Measurements from ENCODE around the gene MARCHF5. TPM values are rescaled to one million over a fixed set of nuclear protein-coding genes. Genes with fewer than 3 reads are reported as not detected.
A peak's percentile ranks its signal among the peaks of the same experiment; 100 is the strongest.
"Not testable (repeated sequence)": the region's sequence is repeated elsewhere in the genome, so short reads cannot be mapped to it uniquely, and the experiment has no call there.

MARCHF5 gene
- total RNA-seq, 1 experiment from 2014 or later, result 66.2 TPM

DNA sequence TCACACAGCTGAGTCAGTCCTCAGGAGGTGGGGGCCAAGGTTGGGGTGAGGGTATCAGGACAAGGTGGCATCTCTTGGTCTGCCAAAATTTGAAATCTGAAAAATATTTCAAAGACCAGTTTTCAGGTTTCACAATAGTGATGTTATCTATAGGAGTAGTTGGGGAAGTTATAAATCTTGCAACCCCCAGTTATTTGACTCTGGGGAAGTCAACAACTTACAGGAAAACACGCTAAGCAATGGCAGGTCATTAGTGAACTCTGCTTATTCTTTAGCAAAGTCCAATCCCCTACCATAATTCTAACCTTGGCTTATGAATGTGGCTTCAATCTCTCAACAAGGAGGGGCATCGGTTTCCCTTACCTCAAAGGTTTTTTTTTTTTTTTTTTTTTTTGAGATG, 94.9 kb downstream of the MARCHF5 start:
- in situ Hi-C loops (cut with HindIII; ENCODE audit: low pct_unique_long_range_greater_than_20kb, low sequenced_read_pairs) (no loop called here), intact Hi-C loops (cut with micrococcal nuclease; ENCODE audit: unreplicated experiment) (no loop called here)
- Histone ChIP-seq H3K36me3 (ENCODE audit: control insufficient read depth, insufficient read depth, low read length) (no peaks in the 10 kb centered on the region), H3K27me3 (ENCODE audit: control insufficient read depth, insufficient read depth, low read length) (0 out of 2 replicates have a peak, but pooled peaks cover 2% of the 10 kb centered on the region), H3K4me3 (ENCODE audit: low read depth in 2 of 2, low read length in 2 of 2) (no peak overlapping the region), H3K27ac (ENCODE audit: low read length) (no peak overlapping the region), H3K9me3 (ENCODE audit: control insufficient read depth, insufficient read depth, low read depth, low read length) (no peaks in the 10 kb centered on the region), H3K4me1 (ENCODE audit: control insufficient read depth, insufficient read depth, low read length) (no peaks in the 10 kb centered on the region)
- BruUV-seq (replicated peaks), result no TSS peak
- CTCF ChIA-PET, result no interaction called here
- POLR2A ChIA-PET, result no interaction called here
- DNase-seq (ENCODE audit: low read depth, low spot score), result no peak
- ATAC-seq, result no peak
- TF ChIP-seq TCF7L2 (IDR thresholded peaks at IDR 0.05; ENCODE audit: low read depth, low read length) (no peak), SIN3A (IDR thresholded peaks at IDR 0.05; ENCODE audit: borderline replicate concordance, insufficient read depth, low read depth, low read length) (no peak), POLR2AphosphoS5 (IDR thresholded peaks at IDR 0.05; ENCODE audit: low read depth, low read length) (no peak)
- TF ChIP-seq, protein P1, sequence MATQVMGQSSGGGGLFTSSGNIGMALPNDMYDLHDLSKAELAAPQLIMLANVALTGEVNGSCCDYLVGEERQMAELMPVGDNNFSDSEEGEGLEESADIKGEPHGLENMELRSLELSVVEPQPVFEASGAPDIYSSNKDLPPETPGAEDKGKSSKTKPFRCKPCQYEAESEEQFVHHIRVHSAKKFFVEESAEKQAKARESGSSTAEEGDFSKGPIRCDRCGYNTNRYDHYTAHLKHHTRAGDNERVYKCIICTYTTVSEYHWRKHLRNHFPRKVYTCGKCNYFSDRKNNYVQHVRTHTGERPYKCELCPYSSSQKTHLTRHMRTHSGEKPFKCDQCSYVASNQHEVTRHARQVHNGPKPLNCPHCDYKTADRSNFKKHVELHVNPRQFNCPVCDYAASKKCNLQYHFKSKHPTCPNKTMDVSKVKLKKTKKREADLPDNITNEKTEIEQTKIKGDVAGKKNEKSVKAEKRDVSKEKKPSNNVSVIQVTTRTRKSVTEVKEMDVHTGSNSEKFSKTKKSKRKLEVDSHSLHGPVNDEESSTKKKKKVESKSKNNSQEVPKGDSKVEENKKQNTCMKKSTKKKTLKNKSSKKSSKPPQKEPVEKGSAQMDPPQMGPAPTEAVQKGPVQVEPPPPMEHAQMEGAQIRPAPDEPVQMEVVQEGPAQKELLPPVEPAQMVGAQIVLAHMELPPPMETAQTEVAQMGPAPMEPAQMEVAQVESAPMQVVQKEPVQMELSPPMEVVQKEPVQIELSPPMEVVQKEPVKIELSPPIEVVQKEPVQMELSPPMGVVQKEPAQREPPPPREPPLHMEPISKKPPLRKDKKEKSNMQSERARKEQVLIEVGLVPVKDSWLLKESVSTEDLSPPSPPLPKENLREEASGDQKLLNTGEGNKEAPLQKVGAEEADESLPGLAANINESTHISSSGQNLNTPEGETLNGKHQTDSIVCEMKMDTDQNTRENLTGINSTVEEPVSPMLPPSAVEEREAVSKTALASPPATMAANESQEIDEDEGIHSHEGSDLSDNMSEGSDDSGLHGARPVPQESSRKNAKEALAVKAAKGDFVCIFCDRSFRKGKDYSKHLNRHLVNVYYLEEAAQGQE (IDR thresholded peaks at IDR 0.05; ENCODE audit: insufficient read depth in 1 of 2, low read depth in 2 of 2, low read length in 1 of 2), result no peak
- TF ChIP-seq, protein P2, sequence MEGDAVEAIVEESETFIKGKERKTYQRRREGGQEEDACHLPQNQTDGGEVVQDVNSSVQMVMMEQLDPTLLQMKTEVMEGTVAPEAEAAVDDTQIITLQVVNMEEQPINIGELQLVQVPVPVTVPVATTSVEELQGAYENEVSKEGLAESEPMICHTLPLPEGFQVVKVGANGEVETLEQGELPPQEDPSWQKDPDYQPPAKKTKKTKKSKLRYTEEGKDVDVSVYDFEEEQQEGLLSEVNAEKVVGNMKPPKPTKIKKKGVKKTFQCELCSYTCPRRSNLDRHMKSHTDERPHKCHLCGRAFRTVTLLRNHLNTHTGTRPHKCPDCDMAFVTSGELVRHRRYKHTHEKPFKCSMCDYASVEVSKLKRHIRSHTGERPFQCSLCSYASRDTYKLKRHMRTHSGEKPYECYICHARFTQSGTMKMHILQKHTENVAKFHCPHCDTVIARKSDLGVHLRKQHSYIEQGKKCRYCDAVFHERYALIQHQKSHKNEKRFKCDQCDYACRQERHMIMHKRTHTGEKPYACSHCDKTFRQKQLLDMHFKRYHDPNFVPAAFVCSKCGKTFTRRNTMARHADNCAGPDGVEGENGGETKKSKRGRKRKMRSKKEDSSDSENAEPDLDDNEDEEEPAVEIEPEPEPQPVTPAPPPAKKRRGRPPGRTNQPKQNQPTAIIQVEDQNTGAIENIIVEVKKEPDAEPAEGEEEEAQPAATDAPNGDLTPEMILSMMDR (IDR thresholded peaks at IDR 0.05), result no peak

DNA sequence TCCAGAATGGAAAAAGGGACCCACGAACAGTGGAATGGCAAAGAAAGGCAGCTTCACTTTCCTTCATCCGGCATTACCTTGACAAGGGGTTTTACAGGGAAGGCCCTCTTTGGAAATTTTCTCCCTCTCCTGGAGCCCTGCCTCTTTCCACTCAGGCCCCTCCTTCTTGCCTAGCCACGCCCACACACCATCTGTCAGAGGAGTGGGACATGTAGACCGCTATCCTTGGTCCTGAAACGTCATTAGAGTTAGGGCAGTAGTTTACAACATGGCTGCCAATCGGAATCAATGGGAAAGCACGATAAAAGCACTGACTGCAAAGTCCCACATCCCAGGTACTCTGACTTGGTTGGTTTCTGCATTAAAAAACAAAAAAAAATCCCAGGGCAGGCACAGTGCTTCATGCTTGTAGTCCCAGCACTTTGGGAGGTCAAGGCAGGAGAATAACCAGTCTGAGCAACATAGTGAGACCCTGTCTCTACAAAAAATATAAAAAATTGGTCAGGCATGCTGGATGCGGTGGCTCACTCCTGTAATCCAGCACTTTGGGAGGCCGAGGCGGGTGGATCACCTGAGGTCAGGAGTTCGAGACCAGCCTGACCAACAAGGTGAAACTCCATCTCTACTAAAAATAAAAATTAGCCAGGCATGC, 96.4 kb downstream of the MARCHF5 start:
- ChIA-PET CTCF (no interaction called here), POLR2A (no interaction called here)
- no peak for DNase-seq (ENCODE audit: low read depth, low spot score)
- no peak overlapping the region for H3K4me3 ChIP-seq (ENCODE audit: low read depth in 2 of 2, low read length in 2 of 2)
- in situ Hi-C loops (cut with HindIII; ENCODE audit: low pct_unique_long_range_greater_than_20kb, low sequenced_read_pairs), result no loop called here
- intact Hi-C loops (cut with micrococcal nuclease; ENCODE audit: unreplicated experiment), result no loop called here
- no peak overlapping the region for H3K27ac ChIP-seq (ENCODE audit: low read length)
- ATAC-seq, result peak; percentile 47; the same call in 1 of the 2 replicates
- H3K9me3 ChIP-seq (ENCODE audit: control insufficient read depth, insufficient read depth, low read depth, low read length), result no peaks in the 10 kb centered on the region
- BruUV-seq (replicated peaks), result no TSS peak
- no peaks in the 10 kb centered on the region for H3K36me3 ChIP-seq (ENCODE audit: control insufficient read depth, insufficient read depth, low read length)
- H3K27me3 ChIP-seq (ENCODE audit: control insufficient read depth, insufficient read depth, low read length), result 0 out of 2 replicates have a peak, but pooled peaks cover 2% of the 10 kb centered on the region
- H3K4me1 ChIP-seq (ENCODE audit: control insufficient read depth, insufficient read depth, low read length), result no peaks in the 10 kb centered on the region
- TF ChIP-seq, protein P1 (IDR thresholded peaks at IDR 0.05; ENCODE audit: insufficient read depth in 1 of 2, low read depth in 2 of 2, low read length in 1 of 2), result peak; percentile 93 to 94
- no peak for TF ChIP-seq SIN3A (IDR thresholded peaks at IDR 0.05; ENCODE audit: borderline replicate concordance, insufficient read depth, low read depth, low read length)

DNA sequence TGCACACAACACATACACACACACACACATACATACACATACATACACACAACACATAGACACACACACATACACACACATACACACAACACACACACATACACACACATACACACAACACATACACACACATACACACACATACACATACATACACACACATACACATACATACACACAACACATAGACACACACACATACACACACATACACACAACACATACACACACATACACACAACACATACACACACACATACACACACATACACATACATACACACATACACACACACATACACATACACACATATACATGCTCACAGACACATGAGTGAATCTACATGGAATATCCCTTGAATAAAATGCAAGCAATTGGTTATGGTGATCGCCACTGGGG, 102.2 kb downstream of the MARCHF5 start:
- H3K36me3 ChIP-seq (ENCODE audit: control insufficient read depth, insufficient read depth, low read length); H3K27ac ChIP-seq (ENCODE audit: low read length); H3K4me1 ChIP-seq (ENCODE audit: control insufficient read depth, insufficient read depth, low read length); POLR2A ChIA-PET; DNase-seq (ENCODE audit: low read depth, low spot score); H3K27me3 ChIP-seq (ENCODE audit: control insufficient read depth, insufficient read depth, low read length); ATAC-seq; H3K4me3 ChIP-seq (ENCODE audit: low read depth in 2 of 2, low read length in 2 of 2); CTCF ChIA-PET; BruUV-seq (replicated peaks); in situ Hi-C loops (cut with HindIII; ENCODE audit: low pct_unique_long_range_greater_than_20kb, low sequenced_read_pairs); H3K9me3 ChIP-seq (ENCODE audit: control insufficient read depth, insufficient read depth, low read depth, low read length); intact Hi-C loops (cut with micrococcal nuclease; ENCODE audit: unreplicated experiment): not testable (repeated sequence)
